AG04449 (cell line): ENCODE measurements around the gene SLC12A3.

Experiments used
- CTCF ChIA-PET: fragments of 350-600 bp; formaldehyde crosslinking; extraction: SDS; loops from one replicate; lab custom pipeline; 2021; ENCODE audit warnings: antibody characterized with exemption; lab: Yijun Ruan, JAX
- POLR2A ChIA-PET: fragments of 400-600, 350-600 bp; formaldehyde crosslinking; extraction: SDS; loops from one replicate; lab custom pipeline; 2020; ENCODE audit warnings: antibody characterized with exemption, inconsistent platforms; lab: Yijun Ruan, JAX
- DNase-seq: peaks from one replicate; pipeline ENCODE4 v3.0.0-alpha.2; 2010; ENCODE audit warnings: low read depth, low spot score
- H3K4me3 ChIP-seq: 2 replicates; pipeline ENCODE4 v1.5.1; 2011; ENCODE audit warnings: low read depth, mild to moderate bottlenecking, control low read depth, low read length
- CTCF ChIP-seq: IDR thresholded peaks from one replicate; pipeline ENCODE4 v1.5.1; 2011; ENCODE audit warnings: mild to moderate bottlenecking, moderate library complexity, low read length, control low read depth, inconsistent platforms; ENCODE audit not compliant: insufficient read depth; ENCODE audit errors: missing control alignments

The SLC12A3 gene

GRCh38 chr16:56950455-56950854 lies 85.4 kb downstream of the SLC12A3 start:
- no peak for TF ChIP-seq CTCF
- CTCF ChIA-PET: interaction anchor here (0.8 to 5.8 kb wide), 13 partner anchors 9 to 157 kb away, joined by 3 to 99 read pairs (median 5); partner anchors contain the start of genes CETP and SLC12A3
- no peak for DNase-seq
- POLR2A ChIA-PET: interaction anchor here (0.6 to 1.1 kb wide), 2 partner anchors 19 to 99 kb away, joined by 3 to 4 read pairs; partner anchors contain the start of gene HERPUD1
- H3K4me3 ChIP-seq: no peak overlapping the region

GRCh38 chr16:56950881-56951771 lies 86.1 kb downstream of the SLC12A3 start:
- ChIA-PET CTCF (interaction anchor here (0.8 to 5.8 kb wide), 20 partner anchors 10 to 162 kb away, joined by 3 to 99 read pairs (median 4); partner anchors contain the start of genes CETP and SLC12A3), POLR2A (interaction anchor here (0.6 to 1.1 kb wide), 3 partner anchors 20 to 509 kb away, joined by 3 to 4 read pairs (median 3); partner anchors contain the start of gene HERPUD1)
- H3K4me3 ChIP-seq: no peak overlapping the region
- TF ChIP-seq CTCF: peak; percentile 87
- no peak for DNase-seq

- no peak for TF ChIP-seq CTCF
- ChIA-PET POLR2A (no interaction called here), CTCF (interaction anchor here (1.1 to 5.8 kb wide), 7 partner anchors 10 to 215 kb away, joined by 3 to 99 read pairs (median 4); partner anchors contain the start of genes CETP and SLC12A3)
- no peak for DNase-seq
- no peak overlapping the region for H3K4me3 ChIP-seq
Measured at GRCh38 chr16:56953006-56953405, 88.0 kb downstream of the SLC12A3 start.

GRCh38 chr16:56956076-56956475 lies 91.1 kb downstream of the SLC12A3 start:
- DNase-seq: no peak
- TF ChIP-seq CTCF: no peak
- CTCF ChIA-PET: interaction anchor here (1.1 to 1.7 kb wide), 2 partner anchors 9 to 11 kb away, joined by 3 to 4 read pairs; no protein-coding TSS in a partner anchor
- POLR2A ChIA-PET: no interaction called here
- no peak overlapping the region for H3K4me3 ChIP-seq

- CTCF ChIA-PET: interaction anchor here (0.7 to 2.7 kb wide), 4 partner anchors 9 to 90 kb away, joined by 3 to 11 read pairs (median 4); no protein-coding TSS in a partner anchor
- H3K4me3 ChIP-seq: no peak overlapping the region
- TF ChIP-seq CTCF: no peak
- POLR2A ChIA-PET: no interaction called here
- no peak for DNase-seq
Measured at GRCh38 chr16:56956756-56957155, 91.7 kb downstream of the SLC12A3 start.

- ChIA-PET CTCF (interaction anchor here (1.0 to 5.3 kb wide), 2 partner anchors 8 to 127 kb away, joined by 3 to 49 read pairs; no protein-coding TSS in a partner anchor), POLR2A (interaction anchor here (0.8 kb wide), 1 partner anchor 17 kb away, joined by 4 read pairs; no protein-coding TSS in a partner anchor)
- no peak overlapping the region for H3K4me3 ChIP-seq
- TF ChIP-seq CTCF: no peak
- no peak for DNase-seq
Measured at GRCh38 chr16:56960681-56961281, 95.8 kb downstream of the SLC12A3 start.
